NCI-H1694 treated with DMSO at 0.1 percent for 48 hours (cell line): ENCODE data around the gene DGCR2.
"Not testable (repeated sequence)": the region's sequence is repeated elsewhere in the genome, so short reads cannot be mapped to it uniquely, and the experiment has no call there.

Source experiments
- DNase-seq: peaks from one replicate; lab custom pipeline; 2025; lab: John Stamatoyannopoulos, UW

Gene DGCR2

GRCh38 chr22:19040888-19041703 lies 81.1 kb downstream of the DGCR2 start:
- no peak for DNase-seq

GRCh38 chr22:19040391-19040861 lies 81.8 kb downstream of the DGCR2 start:
- no peak for DNase-seq

- DNase-seq = no peak
These were observed 82.4 kb downstream of the DGCR2 start for GRCh38 chr22:19039796-19040280.

- no peak for DNase-seq
These were observed 82.8 kb downstream of the DGCR2 start for GRCh38 chr22:19039448-19039780.

- no peak for DNase-seq
These were observed 83.3 kb downstream of the DGCR2 start for GRCh38 chr22:19038728-19039447.

- DNase-seq = no peak
These were observed 84.1 kb downstream of the DGCR2 start for GRCh38 chr22:19038164-19038546.

- DNase-seq = no peak
These were observed 84.7 kb downstream of the DGCR2 start for GRCh38 chr22:19037282-19038163.

- DNase-seq = no peak
These were observed 85.5 kb downstream of the DGCR2 start for GRCh38 chr22:19036523-19037273.

GRCh38 chr22:19036229-19036522 lies 86.0 kb downstream of the DGCR2 start:
- DNase-seq = no peak

- peak; percentile 67 for DNase-seq
These were observed 86.6 kb downstream of the DGCR2 start for GRCh38 chr22:19035474-19036228.

- DNase-seq = not testable (repeated sequence)
These were observed 87.1 kb downstream of the DGCR2 start for GRCh38 chr22:19035126-19035473.

GRCh38 chr22:19034724-19035120 lies 87.5 kb downstream of the DGCR2 start:
- DNase-seq = not testable (repeated sequence)

- DNase-seq = not testable (repeated sequence)
These were observed 88.0 kb downstream of the DGCR2 start for GRCh38 chr22:19034031-19034723.

- not testable (repeated sequence) for DNase-seq
These were observed 88.7 kb downstream of the DGCR2 start for GRCh38 chr22:19033568-19033905.

- not testable (repeated sequence) for DNase-seq
These were observed 89.2 kb downstream of the DGCR2 start for GRCh38 chr22:19032898-19033567.

GRCh38 chr22:19032156-19032785 lies 89.9 kb downstream of the DGCR2 start:
- not testable (repeated sequence) for DNase-seq

GRCh38 chr22:19030889-19031252 lies 91.3 kb downstream of the DGCR2 start:
- not testable (repeated sequence) for DNase-seq

- DNase-seq = not testable (repeated sequence)
These were observed 91.9 kb downstream of the DGCR2 start for GRCh38 chr22:19030226-19030888.
